ENCODE data around the gene INTS11.

The INTS11 gene

DNA sequence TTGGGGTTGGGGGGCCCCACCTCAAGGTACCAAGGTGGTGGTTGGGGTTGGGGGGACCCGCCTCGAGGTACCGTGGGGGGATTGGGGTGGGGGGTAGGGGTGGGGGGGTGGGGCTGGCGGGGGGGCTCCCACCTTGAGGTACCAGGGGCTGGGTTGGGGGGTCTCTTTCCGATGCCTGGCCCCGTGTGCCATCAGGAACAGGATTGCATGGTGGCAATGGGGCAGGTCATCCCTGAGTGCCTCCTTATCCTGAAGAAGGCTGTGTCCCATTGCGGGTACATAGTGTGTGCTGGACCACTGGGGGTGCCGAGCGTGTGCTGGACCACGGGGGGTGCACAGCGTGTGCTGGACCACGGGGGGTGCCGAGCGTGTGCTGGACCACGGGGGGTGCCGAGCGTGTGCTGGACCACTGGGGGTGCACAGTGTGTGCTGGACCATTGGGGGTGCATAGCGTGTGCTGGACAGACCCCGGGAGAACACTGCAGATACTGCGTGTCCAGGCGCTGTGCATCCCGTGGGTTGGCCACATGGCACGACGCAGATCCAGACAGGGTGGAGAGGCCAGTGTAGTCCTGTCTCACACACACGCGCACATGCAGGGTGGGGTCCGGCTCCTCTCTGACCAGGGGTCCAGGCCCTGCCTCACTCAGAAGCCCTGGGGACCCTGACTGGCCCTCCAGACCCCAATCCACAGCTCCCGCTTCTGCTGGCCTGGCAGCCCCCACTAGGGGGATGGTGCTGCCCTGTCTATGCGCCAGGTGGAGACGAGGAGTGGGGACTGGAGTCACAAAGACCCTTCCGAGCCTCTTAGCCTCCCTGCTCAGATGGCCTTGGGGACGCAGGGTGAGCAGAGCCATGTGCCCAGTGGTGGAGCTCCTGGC is 40.0 kb downstream of the INTS11 start:
- DNase-seq: no peak

- DNase-seq: no peak
These were observed 40.6 kb downstream of the INTS11 start for GRCh38 chr1:1283821-1284220.

- DNase-seq: peak; percentile 28 to 35
These were observed 41.5 kb downstream of the INTS11 start for GRCh38 chr1:1282998-1283397.

GRCh38 chr1:1281533-1282321 is 42.7 kb downstream of the INTS11 start:
- DNase-seq: peak; percentile 21 to 32

- no peak for DNase-seq
These were observed 43.5 kb downstream of the INTS11 start for GRCh38 chr1:1280782-1281481.

- no peak for DNase-seq
These were observed 45.4 kb downstream of the INTS11 start for GRCh38 chr1:1279028-1279427.

GRCh38 chr1:1278620-1279019 is 45.8 kb downstream of the INTS11 start:
- DNase-seq: no peak

DNA sequence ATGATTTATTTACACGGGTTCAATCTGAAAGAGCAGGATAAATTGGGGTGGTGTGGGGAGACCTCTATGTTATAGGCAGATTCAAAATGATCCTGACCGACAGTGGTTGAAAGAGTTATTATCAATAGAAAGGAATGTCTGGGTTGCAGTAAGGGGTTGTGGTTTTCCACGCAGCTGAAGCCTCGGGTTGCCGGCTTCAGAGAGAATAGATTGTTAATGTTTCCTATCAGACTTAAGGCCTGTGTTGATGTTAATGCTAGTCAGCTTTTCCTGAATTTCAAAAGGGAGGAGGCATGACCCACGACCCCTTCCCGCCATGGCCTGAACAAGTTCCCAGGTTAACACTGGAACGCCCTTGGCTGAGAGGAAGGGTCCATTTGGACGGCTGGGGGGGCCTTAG is 48.6 kb downstream of the INTS11 start:
- no peak for DNase-seq

GRCh38 chr1:1274931-1275431 is 49.5 kb downstream of the INTS11 start:
- no peak for DNase-seq

DNA sequence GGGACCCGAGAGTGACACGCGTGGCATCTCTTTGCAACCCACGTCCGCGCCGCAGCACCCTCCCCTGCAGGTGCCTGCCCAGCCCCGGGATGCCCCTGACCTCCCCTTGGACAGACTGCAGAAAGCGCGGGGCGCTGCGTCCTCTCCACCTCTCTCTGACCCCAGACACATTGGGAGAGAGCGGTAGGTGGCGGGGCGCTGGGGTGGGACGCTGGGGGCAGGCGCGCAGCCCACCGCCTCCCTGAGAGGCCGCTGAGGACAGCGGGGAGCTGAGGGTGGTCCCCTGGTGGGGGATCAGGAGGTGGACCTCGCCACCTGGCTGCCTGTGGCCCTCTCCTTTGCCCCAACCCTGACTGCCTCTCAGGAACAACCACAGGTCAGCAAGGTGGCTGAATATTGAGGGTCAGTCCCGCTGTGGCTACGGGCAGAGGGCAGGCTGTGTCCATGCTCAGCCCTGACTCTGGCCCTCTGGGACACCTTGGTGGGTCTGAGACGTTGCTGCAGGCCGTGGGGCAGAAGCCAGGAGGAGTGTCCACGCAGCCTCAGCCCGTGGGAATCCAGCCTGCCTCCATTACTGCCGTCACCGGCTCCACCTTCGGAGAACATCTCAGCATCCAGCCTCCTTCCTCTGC is 50.0 kb downstream of the INTS11 start:
- no peak for DNase-seq

GRCh38 chr1:1273512-1274298 is 50.8 kb downstream of the INTS11 start, which contains the start of gene UBE2J2:
UBE2J2 (minus strand) TSS chr1:1273854; CDS start chr1:1267992, 5,862 bp downstream.
- DNase-seq: peak; percentile 95

DNA sequence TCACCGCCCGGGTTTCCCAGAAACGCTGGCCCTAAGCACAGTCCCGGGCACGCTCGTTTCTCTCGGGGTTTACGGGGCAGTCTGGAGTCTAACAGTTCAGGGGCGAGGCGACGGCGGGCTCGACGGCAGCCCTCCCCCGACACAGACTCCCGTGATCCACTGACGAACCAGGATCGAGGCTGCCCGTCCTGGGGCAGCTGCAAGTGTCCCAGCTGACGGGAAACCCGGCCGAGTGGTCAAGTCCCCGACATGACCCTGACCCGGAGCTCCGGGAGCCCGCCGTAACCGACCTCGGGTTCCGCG is 51.3 kb downstream of the INTS11 start:
- no peak for DNase-seq

DNA sequence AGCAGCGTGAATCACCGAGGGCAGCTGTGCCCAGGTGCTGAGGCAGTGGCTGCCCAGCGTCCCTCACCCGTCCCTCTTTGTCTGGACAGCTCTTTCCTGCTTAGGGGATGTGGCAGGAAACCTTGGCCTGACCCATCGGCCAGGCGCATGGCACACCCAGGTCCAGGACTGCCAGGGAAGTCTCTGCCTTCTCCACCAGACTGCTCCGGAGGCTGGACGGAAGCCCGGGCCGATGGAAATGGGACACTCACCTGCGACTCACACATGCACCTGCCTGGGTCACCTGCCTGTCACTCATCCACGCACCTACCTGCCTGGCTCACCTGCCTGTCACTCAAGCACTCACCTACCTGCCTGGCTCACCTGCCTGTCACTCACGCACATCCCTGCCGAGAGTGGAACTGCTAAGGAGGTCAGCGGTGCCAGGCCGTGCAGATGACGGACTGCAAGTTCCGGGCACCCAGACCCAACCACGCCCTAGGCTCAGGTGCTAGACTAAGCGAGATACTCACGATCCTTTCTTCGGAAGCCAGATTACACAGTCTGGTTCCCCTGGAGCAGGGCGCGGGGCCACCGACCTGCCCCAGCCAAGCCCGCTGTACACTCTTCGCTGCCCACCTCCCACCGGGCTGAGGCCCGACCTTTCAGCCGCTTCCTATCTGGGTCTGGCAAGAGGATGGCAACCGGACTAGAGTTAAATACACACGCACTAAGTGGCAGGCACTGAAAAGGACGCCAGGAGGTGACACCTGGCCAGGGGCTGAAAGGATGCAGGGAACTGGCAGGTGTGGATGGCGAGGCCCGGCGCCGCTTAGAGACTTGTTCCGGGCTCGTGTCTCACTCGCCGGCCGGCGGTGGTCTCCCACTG is 51.9 kb downstream of the INTS11 start:
- no peak for DNase-seq

DNA sequence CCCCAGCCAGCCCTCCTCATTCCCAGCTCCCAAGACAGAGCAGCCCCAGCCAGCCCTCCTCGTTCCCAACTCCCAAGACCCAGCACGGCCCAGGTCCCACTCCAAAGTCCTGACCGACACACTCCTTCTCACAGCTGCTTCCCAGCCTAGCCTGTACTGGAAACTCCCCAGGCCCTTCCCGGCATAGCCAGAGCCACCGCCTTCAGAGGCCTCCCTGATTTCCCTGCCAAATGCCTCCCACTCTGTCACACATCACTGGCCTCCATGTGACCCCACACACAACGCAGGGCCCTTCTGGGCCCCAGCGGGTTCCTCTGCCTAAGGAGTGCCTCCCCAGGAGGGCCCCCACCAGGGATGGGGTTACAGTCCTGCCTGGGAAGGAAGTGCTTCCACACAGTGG is 53.6 kb downstream of the INTS11 start:
- DNase-seq: no peak

GRCh38 chr1:1268284-1268682 is 56.2 kb downstream of the INTS11 start:
- DNase-seq: no peak

DNA sequence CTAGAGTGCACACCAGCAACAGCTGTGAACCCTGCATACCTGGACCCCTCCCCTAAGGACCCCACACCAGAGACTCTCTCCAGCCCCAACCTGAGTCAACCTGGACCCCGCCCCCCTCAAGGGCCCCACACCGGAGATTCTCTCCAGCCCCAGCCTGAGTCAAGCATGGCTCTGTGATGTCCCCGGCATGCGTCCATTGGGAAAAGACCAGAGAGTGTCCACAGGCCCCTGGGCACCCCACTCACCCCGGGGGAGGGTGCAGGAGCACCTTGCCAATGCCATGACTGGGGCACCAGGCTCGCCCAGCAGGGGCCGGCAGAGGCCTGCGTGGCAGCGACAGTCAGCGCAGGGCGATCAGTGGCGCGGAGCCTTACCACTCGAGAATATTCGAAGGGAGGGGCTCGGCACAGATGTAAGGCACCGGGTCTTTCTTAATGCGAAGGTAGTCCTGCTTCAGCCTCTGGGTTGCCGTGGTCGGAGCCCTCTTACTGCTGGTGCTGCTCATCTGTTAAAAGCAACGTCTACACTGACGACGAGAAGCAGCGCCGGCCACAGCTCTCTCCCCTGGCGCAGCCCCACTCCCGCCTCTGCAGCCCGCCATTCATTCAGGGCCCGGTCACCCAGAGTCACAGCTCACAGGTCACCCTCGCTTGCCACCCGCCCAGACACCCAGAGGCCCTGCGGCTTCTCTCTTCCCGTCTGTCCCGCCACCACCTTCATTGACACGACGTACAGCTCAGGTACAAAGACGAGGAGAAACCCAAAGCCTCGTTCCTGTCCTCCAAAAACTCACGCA is 56.8 kb downstream of the INTS11 start:
- no peak for DNase-seq

- DNase-seq: peak in 1 of 2 experiments; percentile 35
These were observed 59.6 kb downstream of the INTS11 start for GRCh38 chr1:1264868-1265272.

GRCh38 chr1:1264026-1264425 is 60.4 kb downstream of the INTS11 start:
- DNase-seq: no peak

- DNase-seq: no peak
These were observed 61.7 kb downstream of the INTS11 start for GRCh38 chr1:1262758-1263157.

DNA sequence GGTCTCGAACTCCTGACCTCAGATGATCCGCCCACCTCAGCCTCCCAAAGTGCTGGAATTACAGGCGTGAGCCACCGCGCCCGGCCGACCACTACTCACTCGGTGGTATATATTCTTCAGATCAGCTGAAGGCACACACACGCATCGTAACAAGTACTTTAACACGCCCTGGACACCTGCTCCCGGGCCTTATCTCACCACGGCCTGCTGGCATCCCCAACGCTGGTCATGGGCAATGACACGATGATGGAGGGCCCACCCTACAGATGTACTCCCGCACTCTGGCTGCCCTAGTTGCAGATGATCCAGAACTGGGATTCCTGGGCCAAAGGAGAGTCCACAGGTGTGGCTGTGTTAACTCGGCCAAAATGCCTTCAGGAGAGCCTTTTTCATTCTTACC is 62.4 kb downstream of the INTS11 start:
- DNase-seq: no peak
